Osteoblast (primary cell): ENCODE results near the gene CFLAR. TPM values are rescaled to one million over a fixed set of nuclear protein-coding genes. Genes with fewer than 3 reads are reported as not detected.

Experiments used
- DNase-seq: peaks from one replicate; pipeline ENCODE4 v3.0.0; 2011; ENCODE audit warnings: low spot score, mixed read lengths; ENCODE audit not compliant: insufficient read length; ENCODE audit errors: missing footprints
- H2AFZ ChIP-seq: 2 replicates; pipeline ENCODE4 v1.6.0; 2011; ENCODE audit warnings: mild to moderate bottlenecking, low read length
- H3K27ac ChIP-seq: 2 replicates; pipeline ENCODE4 v1.5.1; 2011; ENCODE audit warnings: mild to moderate bottlenecking, low read depth, low read length, moderate library complexity
- H3K27me3 ChIP-seq: 2 replicates; pipeline ENCODE4 v1.6.0; 2012; ENCODE audit warnings: mild to moderate bottlenecking, control low read depth, inconsistent platforms, low read length, moderate library complexity; ENCODE audit not compliant: insufficient read depth
- H3K36me3 ChIP-seq: 2 replicates; pipeline ENCODE4 v1.5.1; 2011; ENCODE audit warnings: mild to moderate bottlenecking, low read length, control low read depth, moderate library complexity; ENCODE audit not compliant: insufficient read depth
- H3K4me1 ChIP-seq: 2 replicates; pipeline ENCODE4 v1.5.1; 2011; ENCODE audit warnings: mild to moderate bottlenecking, low read length, control low read depth, moderate library complexity; ENCODE audit not compliant: insufficient read depth
- H3K4me2 ChIP-seq: 2 replicates; pipeline ENCODE4 v1.6.0; 2011; ENCODE audit warnings: mild to moderate bottlenecking, low read length; ENCODE audit not compliant: insufficient read depth
- H3K4me3 ChIP-seq: fragments of 200-600 bp; sonication (generic); 3 replicates; pipeline ENCODE4 v1.5.1; 2012; ENCODE audit warnings: mild to moderate bottlenecking, low read length, inconsistent platforms; ENCODE audit not compliant: insufficient read depth
- H3K79me2 ChIP-seq: 2 replicates; pipeline ENCODE4 v1.6.0; 2012; ENCODE audit warnings: mild to moderate bottlenecking, low read length, control low read depth, inconsistent platforms; ENCODE audit not compliant: insufficient read depth
- H3K9me3 ChIP-seq: 2 replicates; pipeline ENCODE4 v1.5.1; 2011; ENCODE audit warnings: low read depth, low read length, control low read depth
- H4K20me1 ChIP-seq: 2 replicates; pipeline ENCODE4 v1.6.0; 2012; ENCODE audit warnings: mild to moderate bottlenecking, low read length, control low read depth; ENCODE audit not compliant: insufficient read depth
- total RNA-seq: library from RNA; depleted of rRNA; stranded (reverse); fragments of >200 nt; gene quantifications from 2 replicates; pipeline ENCODE4 v1.2.3, GENCODE V29; 2012
- TF ChIP-seq, protein P1 (sequence below): IDR thresholded peaks from 2 replicates; pipeline ENCODE4 v1.5.1; 2011; ENCODE audit warnings: mild to moderate bottlenecking, low read depth, low read length, moderate library complexity; ENCODE audit errors: extremely low read depth

Gene CFLAR
- total RNA-seq, 1 donor: 78.9 TPM

DNA sequence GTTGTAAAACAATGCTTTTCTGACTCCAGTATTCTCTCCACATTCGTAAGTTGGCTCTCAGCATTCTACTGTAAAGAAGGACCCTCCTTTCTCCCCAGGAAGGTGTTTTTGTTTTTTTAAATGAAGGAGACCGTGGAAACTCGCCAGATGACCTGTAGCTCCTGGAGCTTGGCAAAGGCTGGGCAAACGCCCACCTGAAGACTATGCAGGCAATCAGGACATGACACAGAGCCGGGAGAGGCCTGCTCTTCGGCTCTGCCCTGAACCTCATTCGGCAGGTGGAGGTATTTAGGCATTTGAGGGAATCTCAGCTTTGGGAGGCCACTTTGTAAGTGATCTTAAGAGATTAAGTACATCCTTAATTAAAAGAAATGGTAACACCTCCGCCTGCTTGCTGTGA, 84.4 kb downstream of the CFLAR start:
- no peaks in the 10 kb centered on the region for H3K36me3 ChIP-seq

DNA sequence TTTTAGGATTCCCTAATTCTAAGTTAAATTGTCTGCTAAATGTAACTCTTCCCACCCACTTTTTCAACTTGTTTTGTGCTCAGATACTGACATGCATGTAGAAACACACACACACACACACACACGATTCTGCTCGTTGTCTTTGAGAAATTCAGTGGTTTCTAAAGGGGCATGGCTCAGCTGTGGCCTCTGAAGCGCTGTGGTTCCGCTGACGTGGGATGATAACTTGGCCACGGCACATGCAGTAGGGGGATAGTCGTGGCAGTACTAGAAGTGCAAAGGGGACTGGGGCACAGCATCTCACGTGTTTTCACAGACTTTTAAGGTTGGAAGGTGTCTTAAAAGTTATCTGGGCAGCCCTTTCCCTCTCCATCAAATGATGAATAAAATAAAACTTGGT, 85.4 kb downstream of the CFLAR start:
- no peak for DNase-seq
- Histone ChIP-seq H3K27me3 (no peaks in the 10 kb centered on the region), H3K4me1 (peaks cover 7% of the 10 kb centered on the region), H3K36me3 (no peaks in the 10 kb centered on the region), H3K4me3 (no peak overlapping the region), H2AFZ (peak overlapping the region; percentile 20), H4K20me1 (no peaks in the 10 kb centered on the region), H3K4me2 (no peak overlapping the region), H3K27ac (no peak overlapping the region), H3K9me3 (no peaks in the 10 kb centered on the region), H3K79me2 (no peaks in the 10 kb centered on the region)
- TF ChIP-seq, protein P1, sequence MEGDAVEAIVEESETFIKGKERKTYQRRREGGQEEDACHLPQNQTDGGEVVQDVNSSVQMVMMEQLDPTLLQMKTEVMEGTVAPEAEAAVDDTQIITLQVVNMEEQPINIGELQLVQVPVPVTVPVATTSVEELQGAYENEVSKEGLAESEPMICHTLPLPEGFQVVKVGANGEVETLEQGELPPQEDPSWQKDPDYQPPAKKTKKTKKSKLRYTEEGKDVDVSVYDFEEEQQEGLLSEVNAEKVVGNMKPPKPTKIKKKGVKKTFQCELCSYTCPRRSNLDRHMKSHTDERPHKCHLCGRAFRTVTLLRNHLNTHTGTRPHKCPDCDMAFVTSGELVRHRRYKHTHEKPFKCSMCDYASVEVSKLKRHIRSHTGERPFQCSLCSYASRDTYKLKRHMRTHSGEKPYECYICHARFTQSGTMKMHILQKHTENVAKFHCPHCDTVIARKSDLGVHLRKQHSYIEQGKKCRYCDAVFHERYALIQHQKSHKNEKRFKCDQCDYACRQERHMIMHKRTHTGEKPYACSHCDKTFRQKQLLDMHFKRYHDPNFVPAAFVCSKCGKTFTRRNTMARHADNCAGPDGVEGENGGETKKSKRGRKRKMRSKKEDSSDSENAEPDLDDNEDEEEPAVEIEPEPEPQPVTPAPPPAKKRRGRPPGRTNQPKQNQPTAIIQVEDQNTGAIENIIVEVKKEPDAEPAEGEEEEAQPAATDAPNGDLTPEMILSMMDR: no peak

More for the DNA sequence above, 84.4 kb downstream of the CFLAR start:
- TF ChIP-seq, protein P1: no peak
- no peak overlapping the region for H2AFZ ChIP-seq
- H3K9me3 ChIP-seq: no peaks in the 10 kb centered on the region
- no peaks in the 10 kb centered on the region for H3K79me2 ChIP-seq
- peaks cover 7% of the 10 kb centered on the region for H3K4me1 ChIP-seq
- H3K27me3 ChIP-seq: no peaks in the 10 kb centered on the region
- H4K20me1 ChIP-seq: no peaks in the 10 kb centered on the region
- DNase-seq: no peak
- H3K4me3 ChIP-seq: no peak overlapping the region
- no peak overlapping the region for H3K4me2 ChIP-seq
- no peak overlapping the region for H3K27ac ChIP-seq

DNA sequence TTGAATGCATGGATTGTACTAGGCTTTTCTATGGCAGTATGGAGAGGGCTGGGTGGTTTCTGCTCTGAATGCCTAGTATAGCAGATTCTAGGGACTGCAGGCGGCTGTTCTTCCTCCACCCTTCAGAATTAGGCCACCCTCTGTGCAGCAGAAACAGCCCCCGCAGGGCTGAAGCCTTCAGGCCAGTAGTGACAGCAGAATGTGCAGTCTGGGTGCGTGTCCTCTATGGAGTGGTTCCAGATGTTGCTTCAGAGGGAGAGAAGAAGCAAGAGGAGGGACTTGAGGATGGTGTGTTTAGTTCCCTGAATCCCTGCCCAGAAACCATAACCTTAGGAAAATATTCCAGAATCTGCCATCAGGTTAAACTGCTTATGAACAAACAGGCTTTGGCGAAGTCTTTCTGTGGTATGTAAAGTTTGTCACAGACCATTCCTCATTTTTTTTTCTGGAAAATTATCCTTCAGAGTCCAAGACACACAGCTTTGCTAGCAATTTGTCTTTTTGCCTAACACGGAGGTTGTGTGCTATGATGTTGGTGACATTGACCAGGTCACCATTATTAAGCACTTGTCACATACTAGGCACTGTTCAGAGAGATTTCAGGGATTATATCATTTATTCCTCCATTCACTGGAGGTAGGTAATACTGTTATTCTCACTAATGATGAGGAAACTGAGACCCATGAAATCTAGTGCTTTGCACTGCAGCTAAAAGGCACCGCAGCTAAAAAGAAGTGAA, 88.1 kb downstream of the CFLAR start:
- H3K9me3 ChIP-seq: no peaks in the 10 kb centered on the region
- no peak overlapping the region for H3K4me2 ChIP-seq
- H3K4me3 ChIP-seq: no peak overlapping the region
- no peaks in the 10 kb centered on the region for H3K79me2 ChIP-seq
- TF ChIP-seq, protein P1: no peak
- peak; percentile 39 for DNase-seq
- no peaks in the 10 kb centered on the region for H4K20me1 ChIP-seq
- no peaks in the 10 kb centered on the region for H3K27me3 ChIP-seq
- H3K27ac ChIP-seq: no peak overlapping the region
- peak overlapping the region; percentile 3 for H2AFZ ChIP-seq
- no peaks in the 10 kb centered on the region for H3K36me3 ChIP-seq
- peaks cover 7% of the 10 kb centered on the region for H3K4me1 ChIP-seq

DNA sequence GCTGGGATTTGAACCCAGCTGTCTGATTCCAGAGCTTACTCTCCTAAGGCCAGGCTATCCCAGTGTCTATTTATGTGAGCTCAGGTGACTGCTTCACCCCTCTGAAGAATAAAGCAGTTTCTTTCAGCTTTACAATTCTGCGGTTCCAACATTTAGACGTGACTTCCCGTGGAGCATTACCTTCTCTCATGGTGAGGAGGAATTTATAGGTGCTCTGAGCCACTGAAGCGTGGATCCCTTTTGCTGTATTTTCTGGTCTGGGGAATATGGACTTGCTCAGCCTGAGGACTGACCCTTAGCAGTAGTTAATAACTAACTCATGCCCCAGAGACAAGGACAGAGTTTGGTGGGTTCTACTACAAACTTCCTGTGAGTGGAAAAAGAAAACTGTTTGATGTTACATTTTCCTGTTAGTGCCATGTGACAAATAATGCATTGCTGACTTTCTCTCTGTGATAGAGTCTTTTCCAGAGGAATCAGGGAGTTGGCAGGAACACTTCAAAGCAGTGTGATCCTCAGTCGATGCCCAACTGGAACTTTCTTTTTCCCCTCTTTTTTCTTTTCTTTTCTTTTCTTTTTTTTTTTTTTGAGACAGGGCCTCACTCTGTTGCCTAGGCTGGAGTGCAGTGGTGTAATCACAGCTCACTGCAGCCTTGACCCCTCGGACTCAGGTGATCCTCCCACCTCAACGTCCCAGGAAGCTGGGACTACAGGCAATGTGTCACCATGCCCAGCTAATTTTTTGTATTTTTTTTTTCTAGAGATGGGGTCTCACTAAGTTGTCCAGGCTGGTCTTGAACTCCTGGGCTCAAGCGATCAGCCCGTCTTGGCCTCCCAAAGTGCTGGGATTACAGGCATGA, 88.9 kb downstream of the CFLAR start:
- no peak overlapping the region for H3K4me2 ChIP-seq
- no peak overlapping the region for H2AFZ ChIP-seq
- TF ChIP-seq, protein P1: no peak
- H3K4me3 ChIP-seq: no peak overlapping the region
- H3K27me3 ChIP-seq: no peaks in the 10 kb centered on the region
- H3K27ac ChIP-seq: no peak overlapping the region
- no peaks in the 10 kb centered on the region for H3K79me2 ChIP-seq
- no peaks in the 10 kb centered on the region for H4K20me1 ChIP-seq
- no peak for DNase-seq
- no peaks in the 10 kb centered on the region for H3K36me3 ChIP-seq
- peaks cover 7% of the 10 kb centered on the region for H3K4me1 ChIP-seq
- H3K9me3 ChIP-seq: no peaks in the 10 kb centered on the region
